OCI-LY1 (cell line): ENCODE data around the gene ARID3A.

Experiments
- H2AFZ ChIP-seq: fragments of 200-600 bp; sonication (generic), shearing (Covaris generic); 2 replicates; pipeline ENCODE4 v1.6.0; 2014; ENCODE audit warnings: antibody characterized with exemption, mild to moderate bottlenecking, low read length
- H3F3A ChIP-seq: fragments of 200-600 bp; sonication (generic), shearing (Covaris generic); 2 replicates; pipeline ENCODE4 v1.6.0; 2014; ENCODE audit warnings: mild to moderate bottlenecking, antibody characterized with exemption, low read length, moderate library complexity; ENCODE audit not compliant: insufficient read depth
- H3K27ac ChIP-seq: fragments of 200-600 bp; sonication (generic); 2 replicates; pipeline ENCODE4 v1.5.1; 2014; ENCODE audit warnings: low read length, mixed run types, mild to moderate bottlenecking, low read depth; ENCODE audit not compliant: poor library complexity, severe bottlenecking
- H3K27me3 ChIP-seq: fragments of 200-600 bp; sonication (generic); 2 replicates; pipeline ENCODE4 v1.6.0; 2014; ENCODE audit warnings: antibody characterized with exemption, mild to moderate bottlenecking, low read length, moderate library complexity; ENCODE audit not compliant: insufficient read depth
- H3K36me3 ChIP-seq: fragments of 200-600 bp; sonication (generic); 2 replicates; pipeline ENCODE4 v1.6.1; 2014; ENCODE audit warnings: mild to moderate bottlenecking, antibody characterized with exemption, low read length, moderate library complexity, mixed read lengths; ENCODE audit not compliant: insufficient read depth
- H3K4me1 ChIP-seq: fragments of 200-600 bp; sonication (generic); 2 replicates; pipeline ENCODE4 v1.5.1; 2014; ENCODE audit warnings: mild to moderate bottlenecking, low read length, moderate library complexity; ENCODE audit not compliant: insufficient read depth, severe bottlenecking
- H3K4me2 ChIP-seq: fragments of 200-600 bp; sonication (generic), shearing (Covaris generic); 2 replicates; pipeline ENCODE4 v1.6.1; 2014; ENCODE audit warnings: low read length
- H3K4me3 ChIP-seq: fragments of 200-600 bp; sonication (generic); 2 replicates; pipeline ENCODE4 v1.5.1; 2014; ENCODE audit warnings: low read length, low read depth, mild to moderate bottlenecking, mixed read lengths; ENCODE audit not compliant: poor library complexity, severe bottlenecking
- H3K79me2 ChIP-seq: fragments of 200-600 bp; shearing (Covaris generic); 2 replicates; pipeline ENCODE4 v1.6.1; 2016; ENCODE audit warnings: mixed run types, low read length, mixed read lengths; ENCODE audit not compliant: insufficient read depth
- H3K9ac ChIP-seq: fragments of 200-600 bp; sonication (generic), shearing (Covaris generic); 2 replicates; pipeline ENCODE4 v1.6.1; 2014; ENCODE audit warnings: mild to moderate bottlenecking, low read length, mixed read lengths
- H3K9me2 ChIP-seq: fragments of 200-600 bp; sonication (generic), shearing (Covaris generic); 2 replicates; pipeline ENCODE4 v1.6.1; 2014; ENCODE audit warnings: low read depth, mild to moderate bottlenecking, low read length, mixed read lengths
- H3K9me3 ChIP-seq: fragments of 200-600 bp; shearing (Covaris generic); 2 replicates; pipeline ENCODE4 v1.6.1; 2014; ENCODE audit warnings: low read length, mixed read lengths
- H4K20me1 ChIP-seq: fragments of 200-600 bp; sonication (generic), shearing (Covaris generic); 2 replicates; pipeline ENCODE4 v1.6.0; 2016; ENCODE audit warnings: mild to moderate bottlenecking, low read length; ENCODE audit not compliant: insufficient read depth
- CTCF ChIP-seq: fragments of 200-600 bp; sonication (generic), shearing (Covaris generic); IDR thresholded peaks from 2 replicates; pipeline ENCODE4 v1.5.1; 2017; ENCODE audit warnings: mild to moderate bottlenecking, antibody characterized with exemption, low read length, moderate library complexity, mixed read lengths
- EZH2 ChIP-seq: fragments of 200-600 bp; sonication (generic), shearing (Covaris generic); IDR thresholded peaks from 2 replicates; pipeline ENCODE4 v1.8.0; 2017; ENCODE audit warnings: borderline replicate concordance, mixed run types, mild to moderate bottlenecking, antibody characterized with exemption, low read length, moderate library complexity, mixed read lengths

ARID3A gene

GRCh38 chr19:941292-942132 lies 15.7 kb downstream of the ARID3A start:
- H3K36me3 ChIP-seq: no peaks in the 10 kb centered on the region
- no peaks in the 10 kb centered on the region for H3K4me1 ChIP-seq
- no peak overlapping the region for H3K4me3 ChIP-seq
- H3K9me3 ChIP-seq: 0 out of 2 replicates have a peak, but pooled peaks cover 2% of the 10 kb centered on the region
- peaks cover 29% of the 10 kb centered on the region; the same call in 1 of the 2 replicates for H3K27me3 ChIP-seq
- no peak for TF ChIP-seq CTCF
- H3K4me2 ChIP-seq: no peak overlapping the region
- H3F3A ChIP-seq: no peaks in the 10 kb centered on the region
- H3K27ac ChIP-seq: no peak overlapping the region
- no peaks in the 10 kb centered on the region for H3K79me2 ChIP-seq
- H3K9ac ChIP-seq: no peak overlapping the region
- H2AFZ ChIP-seq: no peak overlapping the region
- no peaks in the 10 kb centered on the region for H4K20me1 ChIP-seq
- no peaks in the 10 kb centered on the region for H3K9me2 ChIP-seq

- Histone ChIP-seq H3K79me2 (no peaks in the 10 kb centered on the region), H3K4me2 (no peak overlapping the region), H2AFZ (no peak overlapping the region), H3F3A (no peaks in the 10 kb centered on the region), H3K27me3 (peaks cover 29% of the 10 kb centered on the region; the same call in 1 of the 2 replicates), H3K9ac (no peak overlapping the region), H3K27ac (no peak overlapping the region), H3K36me3 (no peaks in the 10 kb centered on the region), H3K9me2 (no peaks in the 10 kb centered on the region), H3K4me1 (no peaks in the 10 kb centered on the region), H4K20me1 (no peaks in the 10 kb centered on the region), H3K9me3 (0 out of 2 replicates have a peak, but pooled peaks cover 2% of the 10 kb centered on the region), H3K4me3 (no peak overlapping the region)
- TF ChIP-seq CTCF (no peak), EZH2 (no peak)
Measured at GRCh38 chr19:942133-942645, 16.4 kb downstream of the ARID3A start.

- H3F3A ChIP-seq: no peaks in the 10 kb centered on the region
- H3K4me2 ChIP-seq: no peak overlapping the region
- no peak overlapping the region for H3K27ac ChIP-seq
- H3K9me3 ChIP-seq: no peaks in the 10 kb centered on the region
- H3K4me1 ChIP-seq: no peaks in the 10 kb centered on the region
- peaks cover 32% of the 10 kb centered on the region for H3K27me3 ChIP-seq
- TF ChIP-seq CTCF (no peak), EZH2 (no peak)
- no peak overlapping the region for H3K4me3 ChIP-seq
- no peaks in the 10 kb centered on the region for H4K20me1 ChIP-seq
- H3K9ac ChIP-seq: no peak overlapping the region
- H2AFZ ChIP-seq: no peak overlapping the region
- H3K79me2 ChIP-seq: no peaks in the 10 kb centered on the region
- no peaks in the 10 kb centered on the region for H3K9me2 ChIP-seq
- H3K36me3 ChIP-seq: no peaks in the 10 kb centered on the region
Measured at GRCh38 chr19:943551-944170, 17.8 kb downstream of the ARID3A start.
